Neutrophil (primary cell): ENCODE measurements around the gene IVL.

Source experiments
- H3K27ac ChIP-seq: fragments of 200-600 bp; sonication (generic); 2 replicates; pipeline ENCODE4 v1.5.1; 2016; ENCODE audit warnings: mild to moderate bottlenecking, moderate library complexity
- H3K27me3 ChIP-seq: fragments of 200-600 bp; sonication (generic); 2 replicates; pipeline ENCODE4 v1.6.0; 2016; ENCODE audit warnings: mild to moderate bottlenecking
- H3K36me3 ChIP-seq: fragments of 200-600 bp; sonication (generic); 2 replicates; pipeline ENCODE4 v1.5.1; 2017
- H3K4me1 ChIP-seq, 2 experiments: fragments of 200-600 bp in 1 of 2; sonication (generic) in 1 of 2; 1 replicate in 1 of 2; 2 replicates in 1 of 2; pipeline versions ENCODE4 v1.5.1 to v1.6.1; 2013 to 2016; ENCODE audit warnings: low read depth in 1 of 2, low read length in 1 of 2, mild to moderate bottlenecking in 1 of 2, moderate library complexity in 1 of 2; ENCODE audit not compliant: control insufficient read depth in 1 of 2, insufficient read depth in 1 of 2
- H3K4me3 ChIP-seq, 2 experiments: fragments of 200-600 bp in 1 of 2; sonication (generic) in 1 of 2; 1 replicate in 1 of 2; 2 replicates in 1 of 2; pipeline ENCODE4 v1.5.1; 2013 to 2016; ENCODE audit warnings: low read depth in 1 of 2, low read length in 1 of 2, mild to moderate bottlenecking in 1 of 2, moderate library complexity in 1 of 2
- H3K9me3 ChIP-seq: fragments of 200-600 bp; sonication (generic); 2 replicates; pipeline ENCODE4 v1.5.1; 2016
- TF ChIP-seq, protein P1 (sequence below): fragments of 200-600 bp; sonication (generic); IDR thresholded peaks from 2 replicates; pipeline ENCODE4 v1.5.1; 2016; ENCODE audit warnings: antibody characterized with exemption

The IVL gene

DNA sequence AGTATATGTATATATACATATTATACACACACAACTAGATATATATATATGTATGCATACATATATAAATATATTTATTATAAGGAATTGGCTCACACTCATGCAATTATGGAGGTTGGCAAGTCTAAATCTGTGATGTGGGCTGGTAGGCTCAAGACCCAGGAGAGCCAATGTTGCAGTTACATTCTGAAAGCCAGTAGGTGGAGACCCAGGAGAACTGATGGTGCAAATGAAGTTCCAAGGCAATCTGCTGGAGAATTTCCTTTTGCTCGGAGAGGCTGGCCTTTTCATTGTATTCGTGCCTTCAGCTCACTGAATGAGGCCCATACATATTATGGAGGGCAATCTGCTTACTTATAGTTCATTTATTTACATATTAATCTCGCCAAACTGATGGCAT, 9.4 kb downstream of the IVL start:
- no peaks in the 10 kb centered on the region for H3K36me3 ChIP-seq
- no peak overlapping the region for H3K4me3 ChIP-seq
- H3K27me3 ChIP-seq, result peaks cover 40% of the 10 kb centered on the region
- no peak overlapping the region for H3K27ac ChIP-seq
- no peaks in the 10 kb centered on the region for H3K9me3 ChIP-seq
- TF ChIP-seq, protein P1, sequence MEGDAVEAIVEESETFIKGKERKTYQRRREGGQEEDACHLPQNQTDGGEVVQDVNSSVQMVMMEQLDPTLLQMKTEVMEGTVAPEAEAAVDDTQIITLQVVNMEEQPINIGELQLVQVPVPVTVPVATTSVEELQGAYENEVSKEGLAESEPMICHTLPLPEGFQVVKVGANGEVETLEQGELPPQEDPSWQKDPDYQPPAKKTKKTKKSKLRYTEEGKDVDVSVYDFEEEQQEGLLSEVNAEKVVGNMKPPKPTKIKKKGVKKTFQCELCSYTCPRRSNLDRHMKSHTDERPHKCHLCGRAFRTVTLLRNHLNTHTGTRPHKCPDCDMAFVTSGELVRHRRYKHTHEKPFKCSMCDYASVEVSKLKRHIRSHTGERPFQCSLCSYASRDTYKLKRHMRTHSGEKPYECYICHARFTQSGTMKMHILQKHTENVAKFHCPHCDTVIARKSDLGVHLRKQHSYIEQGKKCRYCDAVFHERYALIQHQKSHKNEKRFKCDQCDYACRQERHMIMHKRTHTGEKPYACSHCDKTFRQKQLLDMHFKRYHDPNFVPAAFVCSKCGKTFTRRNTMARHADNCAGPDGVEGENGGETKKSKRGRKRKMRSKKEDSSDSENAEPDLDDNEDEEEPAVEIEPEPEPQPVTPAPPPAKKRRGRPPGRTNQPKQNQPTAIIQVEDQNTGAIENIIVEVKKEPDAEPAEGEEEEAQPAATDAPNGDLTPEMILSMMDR, result no peak
- no peaks in the 10 kb centered on the region for H3K4me1 ChIP-seq

DNA sequence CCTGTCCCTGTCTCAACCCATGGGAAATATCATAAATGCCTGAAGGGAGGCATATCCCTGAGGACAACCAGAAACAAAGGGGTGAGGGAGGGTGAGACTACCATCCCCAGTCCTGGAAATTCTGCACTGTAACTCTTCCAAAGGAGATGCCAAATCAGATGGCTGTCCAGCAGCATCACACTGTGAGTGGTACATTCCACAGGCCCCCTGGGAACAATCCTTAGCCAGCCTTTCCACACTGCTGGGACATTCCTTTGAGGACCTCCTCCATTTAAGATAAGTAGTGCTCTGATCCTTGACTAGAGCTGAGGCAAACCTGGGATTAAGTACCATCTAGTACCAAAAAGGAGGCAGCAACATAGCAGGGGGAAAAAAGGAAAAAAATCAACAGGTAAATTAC, 10.7 kb downstream of the IVL start:
- TF ChIP-seq, protein P1, result no peak
- Histone ChIP-seq H3K4me1 (no peaks in the 10 kb centered on the region), H3K4me3 (no peak overlapping the region), H3K27me3 (peaks cover 30% of the 10 kb centered on the region), H3K9me3 (no peaks in the 10 kb centered on the region), H3K36me3 (no peaks in the 10 kb centered on the region), H3K27ac (no peak overlapping the region)

DNA sequence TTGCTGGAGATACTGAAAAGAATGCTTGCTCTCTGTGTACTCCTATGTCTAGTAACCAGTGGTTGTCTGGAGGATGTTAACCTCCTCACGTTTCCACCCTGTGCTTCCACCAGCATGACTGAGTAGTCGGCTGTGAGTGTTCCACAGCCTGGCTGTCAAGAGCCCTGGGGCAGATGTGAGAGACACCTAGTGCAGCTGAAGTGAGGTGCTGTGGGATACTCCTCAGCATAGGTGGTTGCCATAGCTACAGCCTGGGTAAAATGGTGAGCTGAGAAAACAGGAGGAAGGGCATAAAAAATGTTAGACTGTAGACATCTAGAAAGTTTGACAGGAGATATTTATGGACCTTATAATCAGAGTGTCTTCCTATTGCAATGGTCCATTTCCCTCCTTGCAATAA, 15.8 kb downstream of the IVL start:
- Histone ChIP-seq H3K9me3 (no peaks in the 10 kb centered on the region), H3K27ac (no peak overlapping the region), H3K4me3 (no peak overlapping the region), H3K27me3 (peaks cover 5% of the 10 kb centered on the region), H3K36me3 (no peaks in the 10 kb centered on the region), H3K4me1 (no peaks in the 10 kb centered on the region)
- TF ChIP-seq, protein P1, result no peak

DNA sequence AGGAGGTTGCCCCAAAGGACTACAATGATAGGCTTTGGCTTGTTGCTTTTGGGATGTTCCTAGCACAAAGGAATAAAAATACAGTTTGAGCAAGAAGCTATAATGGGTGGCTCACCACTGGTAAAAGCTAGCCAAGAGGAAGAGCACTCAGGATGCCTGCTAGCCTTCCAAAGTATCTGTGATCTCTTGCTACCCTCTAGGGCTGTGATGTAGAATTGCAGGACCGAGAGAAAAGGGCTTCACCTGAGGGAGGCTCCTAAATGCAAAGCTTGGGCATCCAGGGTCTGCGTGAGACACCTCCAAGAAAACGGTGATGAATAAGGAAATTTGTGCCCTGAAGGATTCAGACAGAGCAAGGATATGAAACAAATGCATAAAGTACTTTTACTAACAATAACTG, 17.7 kb downstream of the IVL start:
- peaks cover 12% of the 10 kb centered on the region for H3K27me3 ChIP-seq
- H3K4me1 ChIP-seq, result no peaks in the 10 kb centered on the region
- H3K36me3 ChIP-seq, result no peaks in the 10 kb centered on the region
- no peak overlapping the region for H3K4me3 ChIP-seq
- TF ChIP-seq, protein P1, result no peak
- H3K27ac ChIP-seq, result no peak overlapping the region
- H3K9me3 ChIP-seq, result no peaks in the 10 kb centered on the region

DNA sequence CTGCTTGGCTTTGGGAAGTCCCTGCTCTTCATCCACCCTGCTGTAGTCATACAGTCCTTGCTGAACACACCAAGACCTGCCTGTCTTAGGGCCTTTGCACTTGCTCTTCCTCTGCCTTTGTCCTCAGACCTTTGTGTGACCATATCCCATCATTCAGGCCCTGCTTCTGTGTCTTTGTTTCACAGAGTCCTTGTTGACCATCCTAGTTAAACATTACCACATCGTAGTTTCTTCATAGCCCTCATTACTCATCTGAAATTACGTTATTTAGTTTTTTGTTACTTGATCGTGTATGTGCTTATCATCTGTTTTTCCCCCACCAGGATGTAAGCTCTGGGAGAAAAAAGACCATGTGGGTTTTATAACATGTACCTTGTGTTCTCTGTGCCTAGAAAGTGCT, 20.3 kb downstream of the IVL start:
- H3K27ac ChIP-seq, result no peak overlapping the region
- H3K36me3 ChIP-seq, result no peaks in the 10 kb centered on the region
- TF ChIP-seq, protein P1, result no peak
- no peaks in the 10 kb centered on the region for H3K4me1 ChIP-seq
- peaks cover 34% of the 10 kb centered on the region for H3K27me3 ChIP-seq
- H3K4me3 ChIP-seq, result no peak overlapping the region
- H3K9me3 ChIP-seq, result no peaks in the 10 kb centered on the region
